Stimulated activated CD4-positive, alpha-beta T cell treated with anti-CD3 and anti-CD28 coated beads, Interleukin-4, amount 100 ng/mL, for 1 hour (primary cell): Measurements from ENCODE around the gene RPUSD4.

Experiments used
- DNase-seq: peaks from one replicate; pipeline ENCODE4 v3.0.0-alpha.2; 2020

The RPUSD4 gene

DNA sequence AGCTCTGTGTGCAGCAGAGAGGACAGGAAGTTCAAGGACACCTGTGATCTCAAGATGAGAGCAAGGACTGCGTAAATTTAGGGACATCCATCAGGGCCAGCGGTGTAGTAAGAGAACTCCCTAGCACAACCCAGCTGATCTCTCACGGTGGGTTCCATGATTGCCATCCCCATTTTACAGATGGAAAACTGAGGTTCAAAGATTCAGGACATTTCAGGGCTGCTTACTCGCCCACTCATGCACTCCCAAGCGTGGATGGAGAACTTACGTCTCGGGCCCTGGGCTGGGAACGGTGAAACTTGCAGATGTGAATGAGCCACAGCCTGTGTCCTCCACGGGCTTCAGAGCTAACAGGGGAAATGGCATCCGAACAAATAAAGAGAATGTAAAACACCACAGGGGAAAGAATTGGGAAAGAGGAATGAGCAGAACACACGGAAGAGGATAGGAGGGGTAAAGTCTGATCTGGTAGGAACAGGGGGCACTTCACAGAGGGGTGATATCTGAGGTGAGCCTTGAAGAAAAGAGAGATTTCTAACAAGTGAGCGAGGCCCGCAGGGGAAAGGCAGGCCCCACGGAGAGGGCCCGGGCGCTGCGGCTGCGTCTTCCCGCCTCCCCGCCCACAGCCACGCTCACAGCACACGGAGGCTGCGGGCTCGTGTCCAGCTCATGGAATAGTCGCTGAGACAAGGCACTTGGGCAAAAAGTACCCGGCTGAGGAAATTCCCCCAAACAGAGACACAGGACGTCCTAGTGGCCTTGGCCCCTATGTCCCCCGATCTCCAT is 55.9 kb downstream of the RPUSD4 start:
- DNase-seq: no peak

DNA sequence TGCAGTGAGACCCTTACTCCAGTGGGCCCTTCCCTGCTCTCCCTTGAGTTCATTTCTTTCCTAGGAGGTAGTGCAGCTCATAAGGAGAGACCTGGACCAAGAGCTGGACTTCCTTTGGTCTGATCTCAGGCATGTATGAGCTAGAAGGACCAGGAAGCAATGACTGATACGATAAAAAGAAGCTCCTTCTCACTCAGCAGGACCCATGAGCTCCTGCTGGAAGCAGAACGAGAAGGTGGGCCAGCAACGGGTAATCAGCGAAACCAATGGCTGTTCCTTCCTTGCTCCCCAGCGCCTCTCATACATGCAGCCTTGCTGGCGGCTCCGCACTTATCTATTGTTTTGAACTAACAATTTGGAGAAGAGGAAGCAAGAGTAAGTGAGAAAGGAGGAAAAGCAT is 56.8 kb downstream of the RPUSD4 start:
- DNase-seq: no peak

DNA sequence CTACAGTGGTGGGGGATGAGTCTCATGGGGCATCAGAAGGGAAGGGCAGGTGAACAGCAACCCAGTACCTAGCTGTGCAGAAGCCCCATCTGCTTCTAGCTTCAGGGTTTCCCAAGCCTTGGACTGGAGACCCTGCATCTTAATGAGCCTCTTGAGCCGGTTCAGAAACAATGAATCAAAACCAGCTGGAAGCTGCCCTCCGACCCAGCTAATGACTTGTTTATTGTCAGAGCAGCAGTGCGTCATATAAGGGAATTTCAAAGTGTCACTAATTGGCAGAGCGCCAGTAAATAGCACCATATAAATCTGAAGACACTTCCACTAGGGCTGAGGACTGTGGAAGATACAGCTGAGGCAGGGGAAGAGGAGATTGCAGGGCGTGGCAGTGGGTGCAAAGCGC is 57.5 kb downstream of the RPUSD4 start:
- DNase-seq: no peak

DNA sequence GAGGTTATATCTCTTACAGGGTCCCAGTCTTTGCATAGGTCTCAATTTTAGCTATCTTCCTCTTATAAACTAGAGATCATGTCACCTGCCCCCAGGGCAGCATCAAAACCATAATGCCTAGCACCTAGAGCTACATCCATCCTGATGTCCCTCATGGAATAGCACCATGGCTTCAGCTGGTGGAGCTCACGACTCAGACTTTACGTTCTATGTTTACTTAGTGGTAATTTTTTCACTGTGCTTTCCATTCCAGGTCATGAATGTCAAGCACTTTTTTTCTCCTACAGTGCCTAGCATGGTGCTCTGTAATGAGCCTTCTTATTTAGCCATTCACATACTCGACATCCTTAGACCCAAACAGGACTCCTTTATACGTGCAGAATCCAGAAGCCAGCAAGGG is 58.4 kb downstream of the RPUSD4 start:
- no peak for DNase-seq

DNA sequence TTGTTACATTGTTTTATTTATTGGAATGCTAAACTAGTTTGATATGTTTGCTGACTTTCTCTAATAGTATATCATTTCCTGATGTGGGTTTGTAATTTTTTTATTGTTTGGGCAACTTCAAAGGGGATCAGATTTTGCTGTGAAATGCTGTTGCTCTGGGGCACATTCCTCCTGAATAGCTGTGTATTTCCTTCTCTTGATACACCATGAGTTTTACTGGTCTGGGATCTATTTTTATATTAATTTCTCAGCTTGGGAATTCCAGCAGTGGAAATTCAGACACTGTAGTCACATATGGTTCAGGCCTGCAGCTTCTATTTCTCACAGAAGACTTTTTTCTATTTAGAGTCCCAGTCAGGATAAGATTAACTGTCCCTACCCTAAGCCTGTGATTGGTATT is 58.9 kb downstream of the RPUSD4 start:
- DNase-seq: no peak

DNA sequence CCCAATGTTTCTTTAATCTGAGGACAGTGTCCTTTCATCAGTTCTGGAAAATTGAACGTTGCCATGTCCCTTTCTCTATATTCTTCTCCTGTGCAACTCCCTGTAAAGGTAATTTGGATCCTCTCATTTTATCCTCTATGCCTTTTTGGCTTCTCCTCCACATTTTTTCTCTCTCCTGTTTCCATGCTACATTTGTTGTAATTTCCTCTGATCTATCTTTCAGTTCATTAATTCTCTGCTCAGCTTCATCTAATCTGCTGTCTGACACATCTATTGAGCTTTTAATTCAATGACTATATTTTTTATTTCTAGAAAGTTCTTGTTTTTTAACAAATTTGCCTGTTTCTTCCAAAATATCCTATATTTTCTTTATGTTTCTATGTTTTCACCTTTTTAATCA is 59.3 kb downstream of the RPUSD4 start:
- no peak for DNase-seq
